GM10266 (cell line): Measurements from ENCODE around the gene KRT13.

Source experiments
- DNase-seq: peaks from one replicate; pipeline ENCODE4 v3.0.0; 2012; ENCODE audit errors: extremely low spot score
- TF ChIP-seq, protein P1 (sequence below): IDR thresholded peaks from 2 replicates; pipeline ENCODE4 v1.5.1; 2012; ENCODE audit warnings: mild to moderate bottlenecking, low read depth; ENCODE audit not compliant: control insufficient read depth, insufficient read depth; ENCODE audit errors: missing control alignments

KRT13 gene

DNA sequence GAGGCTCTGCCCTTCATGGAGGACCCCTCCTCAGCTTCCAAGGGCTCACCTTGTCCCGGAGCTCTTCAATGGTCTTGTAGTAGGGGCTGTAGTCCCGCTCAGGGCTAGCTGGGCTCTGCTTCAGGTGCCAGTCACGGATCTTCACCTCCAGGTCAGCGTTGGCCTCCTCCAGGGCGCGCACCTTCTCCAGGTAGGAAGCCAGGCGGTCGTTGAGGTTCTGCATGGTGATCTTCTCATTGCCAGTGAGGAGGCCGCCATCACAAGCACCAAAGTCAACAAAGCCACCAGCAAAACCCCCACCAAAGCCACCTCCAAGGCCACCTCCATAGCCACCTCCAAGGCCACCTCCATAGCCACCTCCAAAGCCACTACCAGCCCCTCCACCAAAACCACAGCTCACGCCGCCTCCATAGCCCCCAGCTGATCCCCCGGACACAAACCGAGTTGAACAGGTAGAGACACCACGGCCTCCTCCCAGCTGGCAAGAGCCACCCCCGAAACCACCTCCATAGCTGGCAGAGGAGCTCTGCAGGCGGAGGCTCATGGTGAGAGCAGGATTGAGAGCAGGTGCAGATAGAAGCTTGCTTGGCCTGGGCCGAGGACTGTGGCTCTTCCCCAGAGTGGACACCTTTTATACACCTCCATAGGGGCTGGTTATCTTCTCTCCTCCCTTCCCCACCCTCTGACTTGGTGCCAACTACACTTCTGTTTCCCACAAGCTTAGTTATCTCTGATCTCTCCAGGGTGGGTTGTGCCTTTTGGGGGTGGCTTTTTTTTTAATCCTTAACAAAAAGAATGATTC lies at the start of gene KRT13:
KRT13 (minus strand) TSS at position 606 of the 802 bp plus-strand sequence; CDS start at position 544, 62 bp downstream.
- TF ChIP-seq, protein P1, sequence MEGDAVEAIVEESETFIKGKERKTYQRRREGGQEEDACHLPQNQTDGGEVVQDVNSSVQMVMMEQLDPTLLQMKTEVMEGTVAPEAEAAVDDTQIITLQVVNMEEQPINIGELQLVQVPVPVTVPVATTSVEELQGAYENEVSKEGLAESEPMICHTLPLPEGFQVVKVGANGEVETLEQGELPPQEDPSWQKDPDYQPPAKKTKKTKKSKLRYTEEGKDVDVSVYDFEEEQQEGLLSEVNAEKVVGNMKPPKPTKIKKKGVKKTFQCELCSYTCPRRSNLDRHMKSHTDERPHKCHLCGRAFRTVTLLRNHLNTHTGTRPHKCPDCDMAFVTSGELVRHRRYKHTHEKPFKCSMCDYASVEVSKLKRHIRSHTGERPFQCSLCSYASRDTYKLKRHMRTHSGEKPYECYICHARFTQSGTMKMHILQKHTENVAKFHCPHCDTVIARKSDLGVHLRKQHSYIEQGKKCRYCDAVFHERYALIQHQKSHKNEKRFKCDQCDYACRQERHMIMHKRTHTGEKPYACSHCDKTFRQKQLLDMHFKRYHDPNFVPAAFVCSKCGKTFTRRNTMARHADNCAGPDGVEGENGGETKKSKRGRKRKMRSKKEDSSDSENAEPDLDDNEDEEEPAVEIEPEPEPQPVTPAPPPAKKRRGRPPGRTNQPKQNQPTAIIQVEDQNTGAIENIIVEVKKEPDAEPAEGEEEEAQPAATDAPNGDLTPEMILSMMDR = no peak
- DNase-seq = no peak

- no peak for DNase-seq
- TF ChIP-seq, protein P1 = no peak
Measured at GRCh38 chr17:41553987-41554680, 48.7 kb upstream of the KRT13 start.

- TF ChIP-seq, protein P1 = no peak
- no peak for DNase-seq
Measured at GRCh38 chr17:41553176-41553575, 47.8 kb upstream of the KRT13 start.

- TF ChIP-seq, protein P1 = no peak
Measured at GRCh38 chr17:41552455-41552854, 47.0 kb upstream of the KRT13 start.

DNA sequence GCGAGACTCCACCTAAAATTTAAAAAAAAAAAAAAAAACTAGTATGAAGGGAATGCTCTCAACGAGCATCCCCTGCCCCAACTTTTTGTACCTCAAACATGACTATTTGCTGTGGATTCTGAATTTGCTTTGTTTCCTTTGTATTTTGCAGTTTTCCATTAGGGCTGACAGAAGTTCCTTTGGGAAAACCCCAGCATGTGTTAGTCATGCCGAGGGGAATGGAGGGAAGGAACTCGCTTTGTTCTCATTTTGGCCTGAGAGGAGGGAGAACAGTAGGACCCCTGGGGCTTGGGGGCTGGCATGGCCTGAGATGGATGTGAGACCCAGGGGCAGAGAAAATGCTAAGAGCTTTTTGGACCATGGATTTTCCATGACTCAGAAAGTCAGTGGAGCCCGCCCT lies 46.0 kb upstream of the KRT13 start:
- no peak for DNase-seq
- TF ChIP-seq, protein P1 = no peak

More at GRCh38 chr17:41552455-41552854, 47.0 kb upstream of the KRT13 start:
- DNase-seq = no peak

- DNase-seq = no peak
- TF ChIP-seq, protein P1 = peak; percentile 5
Measured at GRCh38 chr17:41549596-41550039, 44.2 kb upstream of the KRT13 start.
